Measurements from ENCODE around the gene FOXP3. TPM values are rescaled to one million over a fixed set of nuclear protein-coding genes. Genes with fewer than 3 reads are reported as not detected.

The FOXP3 gene
- total RNA-seq, 6 donors from 2014 or later = 0.23 to 0.54 TPM; not detected in 4

DNA sequence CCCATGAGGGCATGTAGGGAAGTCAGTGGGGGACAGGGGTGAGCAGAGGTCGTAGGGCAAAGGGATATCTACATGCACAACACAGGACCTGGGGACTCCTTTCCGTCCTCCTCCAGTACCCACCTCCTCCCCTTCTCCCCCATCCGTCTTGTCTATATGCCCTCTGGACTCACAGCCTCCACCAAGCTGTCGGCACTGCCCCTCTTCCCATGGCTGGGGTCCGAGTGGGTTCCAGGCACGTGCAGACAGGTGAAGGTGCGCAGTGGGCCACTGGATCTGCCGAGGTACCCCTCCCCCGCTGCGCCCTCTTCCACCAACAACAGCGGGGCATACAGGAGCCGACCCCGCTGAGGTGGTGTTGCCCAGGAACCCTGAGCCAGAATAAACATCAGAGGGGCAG, 59.1 kb downstream of the FOXP3 start:
- Histone ChIP-seq H3K36me3 (no peaks in the 10 kb centered on the region), H3K27me3 (no peaks in the 10 kb centered on the region), H3K27ac (no peak overlapping the region), H3K9me3 (no peaks in the 10 kb centered on the region), H3K4me1 (peaks cover 0 to 7% (median 2%) of the 10 kb centered on the region in 4 donors), H3K4me3 (no peak overlapping the region)
- TF ChIP-seq EP300 (IDR thresholded peaks at IDR 0.05) = no peak
- TF ChIP-seq POLR2A (IDR thresholded peaks at IDR 0.05) = no peak
- no peak for TF ChIP-seq POLR2AphosphoS5 (IDR thresholded peaks at IDR 0.05)
- TF ChIP-seq, protein P1, sequence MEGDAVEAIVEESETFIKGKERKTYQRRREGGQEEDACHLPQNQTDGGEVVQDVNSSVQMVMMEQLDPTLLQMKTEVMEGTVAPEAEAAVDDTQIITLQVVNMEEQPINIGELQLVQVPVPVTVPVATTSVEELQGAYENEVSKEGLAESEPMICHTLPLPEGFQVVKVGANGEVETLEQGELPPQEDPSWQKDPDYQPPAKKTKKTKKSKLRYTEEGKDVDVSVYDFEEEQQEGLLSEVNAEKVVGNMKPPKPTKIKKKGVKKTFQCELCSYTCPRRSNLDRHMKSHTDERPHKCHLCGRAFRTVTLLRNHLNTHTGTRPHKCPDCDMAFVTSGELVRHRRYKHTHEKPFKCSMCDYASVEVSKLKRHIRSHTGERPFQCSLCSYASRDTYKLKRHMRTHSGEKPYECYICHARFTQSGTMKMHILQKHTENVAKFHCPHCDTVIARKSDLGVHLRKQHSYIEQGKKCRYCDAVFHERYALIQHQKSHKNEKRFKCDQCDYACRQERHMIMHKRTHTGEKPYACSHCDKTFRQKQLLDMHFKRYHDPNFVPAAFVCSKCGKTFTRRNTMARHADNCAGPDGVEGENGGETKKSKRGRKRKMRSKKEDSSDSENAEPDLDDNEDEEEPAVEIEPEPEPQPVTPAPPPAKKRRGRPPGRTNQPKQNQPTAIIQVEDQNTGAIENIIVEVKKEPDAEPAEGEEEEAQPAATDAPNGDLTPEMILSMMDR (IDR thresholded peaks at IDR 0.05) = no peak
- DNase-seq (no peak), ATAC-seq (ENCODE audit: low FRiP score in 2 of 2) (no peak)
- WGBS, 2 donors = 78 to 82% methylated on average over 12 to 13 of the region's 13 CpGs

DNA sequence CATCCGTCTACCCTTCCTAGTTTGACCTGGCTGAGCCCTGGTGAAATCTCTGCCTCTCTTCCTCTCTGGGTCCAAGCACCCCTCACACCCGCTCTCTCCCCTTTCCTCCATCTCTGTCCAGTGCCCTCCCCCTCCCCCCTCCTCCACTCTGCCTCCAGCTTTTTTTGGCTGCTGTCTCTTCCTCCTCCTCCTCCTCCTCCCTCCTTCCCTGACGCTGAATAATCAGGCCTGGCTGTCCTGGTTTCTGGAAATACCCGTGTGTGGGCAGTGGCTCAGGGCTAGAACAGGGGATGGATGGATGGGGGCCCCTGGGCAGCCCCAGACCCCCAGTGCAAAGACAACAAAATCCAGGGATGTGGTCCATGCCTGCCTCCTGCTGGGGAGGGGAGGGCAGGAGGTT, 59.8 kb downstream of the FOXP3 start:
- H3K4me1 ChIP-seq = peaks cover 0 to 10% (median 3%) of the 10 kb centered on the region in 4 donors
- DNase-seq = no peak
- no peak for ATAC-seq (ENCODE audit: low FRiP score in 2 of 2)
- no peaks in the 10 kb centered on the region for H3K9me3 ChIP-seq
- no peak for TF ChIP-seq EP300 (IDR thresholded peaks at IDR 0.05)
- TF ChIP-seq, protein P1 (IDR thresholded peaks at IDR 0.05) = no peak
- TF ChIP-seq POLR2A (IDR thresholded peaks at IDR 0.05) = no peak
- TF ChIP-seq POLR2AphosphoS5 (IDR thresholded peaks at IDR 0.05) = no peak
- no peaks in the 10 kb centered on the region for H3K27me3 ChIP-seq
- WGBS, 2 donors = 51 to 65% methylated on average over 4 of the region's 4 CpGs
- H3K27ac ChIP-seq = no peak overlapping the region
- no peaks in the 10 kb centered on the region for H3K36me3 ChIP-seq
- no peak overlapping the region for H3K4me3 ChIP-seq

DNA sequence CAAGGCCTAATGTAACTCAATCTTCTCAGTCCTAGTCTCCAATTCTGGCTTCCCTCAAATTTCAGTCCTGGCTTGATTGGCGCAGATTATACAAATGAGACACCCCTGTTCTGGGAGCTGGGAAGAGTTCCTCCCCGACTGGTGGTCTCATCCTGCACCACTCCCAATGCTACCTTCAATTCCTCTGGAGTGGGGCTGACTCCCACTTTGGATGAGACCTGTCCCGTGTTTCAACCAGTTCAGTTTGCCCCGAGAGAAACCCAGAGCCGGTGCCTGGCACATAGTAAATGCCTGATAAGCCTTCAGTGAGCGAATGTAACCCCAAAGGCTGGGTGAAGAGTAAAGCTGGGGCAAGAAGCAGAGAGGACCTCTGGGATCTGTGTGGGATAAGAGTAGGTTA, 60.5 kb downstream of the FOXP3 start:
- DNase-seq = no peak
- ATAC-seq (ENCODE audit: low FRiP score in 2 of 2) = no peak
- no peaks in the 10 kb centered on the region for H3K9me3 ChIP-seq

DNA sequence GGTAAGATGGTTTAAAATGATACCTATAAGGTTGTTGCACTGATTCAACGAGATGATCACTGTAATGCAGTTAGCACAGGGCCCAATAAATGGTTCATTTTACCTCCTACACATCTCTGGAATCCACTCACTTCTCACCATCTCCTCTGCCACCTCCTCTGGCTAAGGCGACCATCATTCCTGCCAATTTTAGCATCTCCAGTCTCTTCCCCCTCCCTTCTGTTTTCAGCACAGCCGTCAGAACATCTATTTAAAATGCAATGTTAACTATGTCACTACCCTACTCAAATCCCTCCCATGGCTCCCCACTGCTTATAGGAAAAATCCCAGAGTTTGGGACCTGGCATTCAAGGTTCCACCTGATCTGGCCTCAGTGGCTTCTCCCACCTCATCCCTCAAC, 61.0 kb downstream of the FOXP3 start:
- no peak for DNase-seq
- H3K4me3 ChIP-seq = no peak overlapping the region
- H3K27ac ChIP-seq = no peak overlapping the region
- H3K36me3 ChIP-seq = no peaks in the 10 kb centered on the region
- 72 to 80% methylated on average over 3 of the region's 3 CpGs for WGBS, 2 donors
- no peak for ATAC-seq (ENCODE audit: low FRiP score in 2 of 2)
- H3K9me3 ChIP-seq = no peaks in the 10 kb centered on the region
- peaks cover 0 to 17% (median 6%) of the 10 kb centered on the region in 4 donors for H3K4me1 ChIP-seq
- TF ChIP-seq POLR2A (IDR thresholded peaks at IDR 0.05) (no peak), EP300 (IDR thresholded peaks at IDR 0.05) (no peak), POLR2AphosphoS5 (IDR thresholded peaks at IDR 0.05) (no peak)
- TF ChIP-seq, protein P1 (IDR thresholded peaks at IDR 0.05) = no peak
- H3K27me3 ChIP-seq = no peaks in the 10 kb centered on the region

More for the DNA sequence above, 60.5 kb downstream of the FOXP3 start:
- Histone ChIP-seq H3K4me1 (peaks cover 0 to 17% (median 6%) of the 10 kb centered on the region in 4 donors), H3K27me3 (no peaks in the 10 kb centered on the region), H3K4me3 (no peak overlapping the region), H3K27ac (no peak overlapping the region), H3K36me3 (no peaks in the 10 kb centered on the region)
- WGBS, 2 donors = 81 to 100% methylated on average over 2 to 6 of the region's 6 CpGs
- TF ChIP-seq, protein P1 (IDR thresholded peaks at IDR 0.05) = no peak
- TF ChIP-seq POLR2AphosphoS5 (IDR thresholded peaks at IDR 0.05) (no peak), POLR2A (IDR thresholded peaks at IDR 0.05) (no peak), EP300 (IDR thresholded peaks at IDR 0.05) (no peak)

DNA sequence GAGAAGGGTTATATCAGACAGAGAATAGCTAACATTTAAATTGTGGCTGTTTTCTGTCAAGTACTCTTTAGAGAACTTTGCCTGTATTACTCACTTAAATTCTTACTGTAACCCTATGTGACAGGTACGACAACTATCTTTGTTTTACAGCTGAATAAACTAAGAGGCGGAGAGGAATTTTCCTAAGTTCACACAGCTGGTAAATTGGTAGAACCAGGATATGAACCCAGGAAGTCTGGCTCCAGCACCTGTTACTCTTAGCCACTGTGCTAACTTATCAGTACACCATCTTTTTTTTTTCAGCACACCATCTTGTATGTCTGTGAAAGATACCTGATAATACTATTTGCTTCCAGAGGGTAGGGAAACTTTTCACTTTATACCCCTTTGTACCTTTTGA, 62.5 kb downstream of the FOXP3 start:
- peaks cover 0 to 17% (median 6%) of the 10 kb centered on the region in 4 donors for H3K4me1 ChIP-seq
- H3K27me3 ChIP-seq = no peaks in the 10 kb centered on the region
- no peaks in the 10 kb centered on the region for H3K9me3 ChIP-seq
- WGBS, 2 donors = 67 to 69% methylated on average over 2 of the region's 2 CpGs
- no peak overlapping the region for H3K4me3 ChIP-seq
- ATAC-seq (ENCODE audit: low FRiP score in 2 of 2) (no peak), DNase-seq (no peak)
- TF ChIP-seq POLR2A (IDR thresholded peaks at IDR 0.05) (no peak), EP300 (IDR thresholded peaks at IDR 0.05) (no peak), POLR2AphosphoS5 (IDR thresholded peaks at IDR 0.05) (no peak)
- TF ChIP-seq, protein P1 (IDR thresholded peaks at IDR 0.05) = no peak
- H3K36me3 ChIP-seq = no peaks in the 10 kb centered on the region
- no peak overlapping the region for H3K27ac ChIP-seq

All from upper lobe of left lung (tissue), 6 donors.